Pulmonary artery endothelial cell (primary cell): ENCODE results near the gene RGCC. TPM values are rescaled to one million over a fixed set of nuclear protein-coding genes. Genes with fewer than 3 reads are reported as not detected.

ENCODE experiments used
- DNase-seq: peaks from one replicate; pipeline ENCODE4 v3.0.0-alpha.2; 2011; ENCODE audit warnings: low read depth, low spot score
- total RNA-seq: library from RNA; depleted of rRNA; stranded (reverse); fragments of >200 nt; gene quantifications from 2 replicates; pipeline ENCODE4 v1.2.3, GENCODE V29; 2014

Gene RGCC
- total RNA-seq, 1 donor from 2014 or later, result 40.4 TPM

DNA sequence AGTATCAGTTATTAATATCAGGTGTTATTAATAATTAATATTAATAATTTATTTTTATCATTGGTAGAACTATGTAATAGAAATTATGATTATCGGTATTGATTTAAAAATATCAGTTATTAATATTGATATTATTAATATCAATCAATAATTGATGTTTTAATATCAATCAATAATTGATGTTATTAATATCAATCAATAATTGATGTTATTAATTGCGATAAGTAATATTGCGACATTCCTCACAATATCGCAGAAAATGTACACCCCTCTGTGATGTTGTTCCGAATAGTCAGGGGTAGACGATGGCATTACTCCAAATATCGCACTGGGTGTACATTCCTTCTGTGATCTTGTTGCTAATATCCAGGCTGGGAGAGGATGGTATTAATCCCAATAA lies 3.7 kb upstream of the RGCC start:
- DNase-seq, result no peak

DNA sequence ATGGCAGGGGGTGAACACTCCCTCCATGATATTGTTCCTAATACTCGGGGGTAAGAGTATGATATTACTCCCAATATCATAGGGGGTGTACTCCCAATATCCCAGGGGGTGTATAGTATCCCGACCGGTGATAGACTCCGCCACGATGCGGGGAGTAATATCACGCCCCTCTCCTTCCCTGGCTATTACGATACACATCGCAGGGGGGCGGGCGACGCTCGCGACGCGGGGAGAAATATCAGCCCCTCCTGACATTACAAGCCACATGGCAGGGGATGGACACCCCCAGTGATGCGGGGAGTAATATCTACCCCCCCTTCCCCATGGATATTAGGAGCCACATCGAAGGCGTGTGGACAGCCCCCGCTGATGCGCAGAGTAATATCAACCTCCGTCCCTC lies 3.2 kb upstream of the RGCC start:
- DNase-seq, result no peak

DNA sequence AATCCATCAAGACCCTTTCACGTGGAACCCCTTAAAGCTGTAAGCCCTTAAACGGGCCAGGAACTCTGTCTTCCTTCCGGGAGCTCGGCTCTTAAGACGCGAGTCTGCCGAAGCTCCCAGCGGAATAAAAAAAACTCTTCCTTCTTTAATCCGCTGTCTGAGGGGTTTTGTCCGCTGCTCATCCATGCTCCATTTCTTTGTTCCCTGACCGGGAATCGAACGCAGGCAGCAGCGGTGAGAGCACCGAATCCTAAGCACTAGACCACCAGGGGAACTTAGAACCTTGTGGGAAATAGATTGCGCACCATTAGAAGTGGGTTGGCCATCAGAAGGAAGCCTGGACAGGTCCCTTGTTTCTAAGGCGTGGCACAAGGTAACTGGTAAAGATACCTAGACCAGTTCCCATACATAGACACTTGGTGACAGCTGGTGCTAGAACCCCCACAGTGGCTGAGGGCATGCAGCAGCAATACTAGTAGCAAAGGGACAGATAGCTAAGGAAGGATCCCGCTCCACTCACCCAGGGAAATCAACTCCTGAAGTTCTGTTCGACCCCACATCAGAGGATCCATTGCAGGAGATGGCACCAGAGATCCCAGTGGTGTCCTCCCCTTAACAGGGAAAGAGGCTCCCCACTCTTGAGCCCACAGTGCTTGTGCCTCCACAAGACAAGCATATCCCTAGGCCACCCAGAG lies 1.5 kb upstream of the RGCC start:
- no peak for DNase-seq

GRCh38 chr13:41457589-41458186 lies 338 bp downstream of the RGCC start:
- no peak for DNase-seq

GRCh38 chr13:41458187-41458760 lies 924 bp downstream of the RGCC start:
- DNase-seq, result no peak

GRCh38 chr13:41458761-41459431 lies 1.5 kb downstream of the RGCC start:
- DNase-seq, result peak; percentile 15

DNA sequence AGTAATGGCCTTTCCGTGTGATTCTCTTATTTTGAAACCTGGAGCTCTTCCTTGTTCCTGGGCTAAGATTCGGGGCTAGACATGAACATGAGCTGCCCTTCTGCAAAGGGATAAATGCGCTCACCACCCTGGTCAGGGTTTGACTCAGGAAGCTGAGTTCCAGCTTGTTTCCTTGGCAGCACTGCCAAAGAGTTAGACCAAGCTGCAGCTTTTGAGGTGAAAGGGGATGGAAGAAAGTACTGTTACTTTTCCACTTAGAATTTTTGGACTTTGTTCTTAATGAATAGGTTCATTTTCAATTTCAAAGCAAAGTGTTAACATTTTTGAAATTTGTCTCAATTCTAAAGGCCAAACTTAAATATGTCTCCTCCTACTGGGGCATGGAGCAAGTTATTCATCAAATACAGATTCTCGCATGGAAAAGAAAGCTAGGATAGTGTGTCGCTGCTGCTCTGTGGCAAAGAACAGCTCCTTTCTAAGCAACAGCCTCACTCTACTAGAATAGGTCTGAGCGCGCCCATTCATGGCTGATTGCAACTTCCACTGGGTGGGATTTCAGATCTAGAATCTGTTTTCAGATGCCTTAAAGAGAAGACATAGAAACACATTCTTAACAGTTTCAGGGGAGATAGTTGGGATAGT lies 2.2 kb downstream of the RGCC start:
- DNase-seq, result no peak

DNA sequence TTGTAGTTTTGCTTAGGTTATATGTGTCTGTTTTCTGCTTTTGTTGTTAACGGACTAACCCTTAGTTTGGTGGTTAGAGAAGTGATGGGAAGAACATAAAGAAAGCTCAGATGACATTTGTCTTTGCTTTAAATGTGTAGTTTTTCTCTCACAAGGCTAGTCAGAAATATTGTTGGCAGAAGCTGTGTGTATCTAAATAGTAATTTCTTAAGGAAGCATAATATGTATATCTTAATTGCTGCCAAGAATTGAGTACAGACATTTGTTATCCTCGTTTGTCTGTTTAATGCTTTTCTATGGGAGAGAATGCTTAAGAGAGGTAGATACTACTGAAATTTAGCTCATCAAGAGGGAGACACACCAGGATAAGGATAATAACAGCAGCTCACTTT lies 2.7 kb downstream of the RGCC start:
- DNase-seq, result no peak

- no peak for DNase-seq
These were observed 3.6 kb downstream of the RGCC start for GRCh38 chr13:41460930-41461329.

GRCh38 chr13:41461527-41462139 lies 4.3 kb downstream of the RGCC start:
- no peak for DNase-seq

GRCh38 chr13:41462427-41462826 lies 5.1 kb downstream of the RGCC start:
- no peak for DNase-seq

DNA sequence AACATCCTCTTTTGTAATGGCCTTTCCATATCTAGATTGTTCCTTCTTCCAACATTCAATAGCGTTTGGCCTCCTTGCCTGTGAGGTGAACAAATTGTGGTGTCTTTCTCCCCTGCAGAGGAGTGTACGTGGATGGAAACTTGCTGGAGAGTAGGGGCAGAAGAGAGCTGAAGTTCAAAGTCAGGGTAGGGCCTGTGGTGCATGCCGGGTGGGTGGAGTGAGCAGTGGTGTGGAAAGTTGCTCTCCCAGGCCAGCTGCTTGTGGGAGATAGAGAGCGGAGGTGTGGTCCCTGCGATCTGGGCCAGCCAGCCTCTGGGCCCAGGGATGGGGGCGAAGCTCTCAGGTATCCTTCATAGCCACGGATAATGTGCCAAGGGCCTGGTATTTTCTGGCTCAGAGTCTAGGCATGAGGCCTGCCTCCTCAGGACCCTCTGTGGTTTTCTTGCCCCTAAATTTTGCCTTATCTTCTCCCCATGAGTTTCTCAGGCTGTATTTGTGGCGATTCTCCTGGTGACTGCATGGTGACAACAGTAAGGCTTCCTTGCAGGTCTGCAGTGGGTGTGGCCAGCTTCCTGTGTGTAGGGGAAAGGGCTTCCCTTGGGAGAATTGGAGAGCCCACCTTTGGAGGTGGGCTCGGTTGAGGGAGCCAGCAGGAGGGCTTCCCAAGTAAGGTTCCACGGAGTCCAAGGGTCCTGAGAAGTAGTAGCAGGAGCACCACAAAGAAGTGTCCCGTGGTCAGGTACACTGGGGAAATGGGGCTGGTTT lies 6.7 kb downstream of the RGCC start:
- DNase-seq, result no peak

DNA sequence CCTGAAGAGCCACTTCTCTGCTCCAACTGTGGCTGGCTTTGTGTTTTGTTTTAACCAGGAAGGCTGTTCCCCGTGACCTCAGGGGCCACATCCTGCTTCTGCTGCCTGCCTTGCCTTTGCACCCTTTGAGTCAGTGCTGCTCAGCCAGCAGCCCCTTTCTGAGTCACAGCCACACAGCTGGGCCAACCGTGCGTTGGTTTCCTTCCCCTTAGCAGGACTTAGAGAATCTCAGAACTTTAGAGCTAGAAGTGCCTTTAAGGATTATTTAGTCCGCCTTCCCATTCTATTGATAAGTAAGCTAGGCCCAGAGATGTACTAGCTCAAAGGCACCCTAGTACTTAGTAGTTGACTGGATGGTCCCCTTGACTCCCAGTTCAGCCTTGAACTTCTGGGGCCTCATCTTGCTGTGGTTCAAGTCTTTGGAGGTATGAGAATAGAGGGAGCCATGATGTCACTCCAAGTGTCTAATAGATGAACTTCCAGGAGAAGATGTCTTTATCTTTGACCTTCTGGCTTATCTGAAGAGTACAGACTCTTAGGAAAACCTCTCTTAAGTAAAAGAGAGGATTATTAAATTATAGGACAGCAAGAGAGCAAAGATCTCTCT lies 8.0 kb downstream of the RGCC start:
- peak; percentile 83 for DNase-seq

GRCh38 chr13:41465898-41466320 lies 8.6 kb downstream of the RGCC start:
- no peak for DNase-seq

DNA sequence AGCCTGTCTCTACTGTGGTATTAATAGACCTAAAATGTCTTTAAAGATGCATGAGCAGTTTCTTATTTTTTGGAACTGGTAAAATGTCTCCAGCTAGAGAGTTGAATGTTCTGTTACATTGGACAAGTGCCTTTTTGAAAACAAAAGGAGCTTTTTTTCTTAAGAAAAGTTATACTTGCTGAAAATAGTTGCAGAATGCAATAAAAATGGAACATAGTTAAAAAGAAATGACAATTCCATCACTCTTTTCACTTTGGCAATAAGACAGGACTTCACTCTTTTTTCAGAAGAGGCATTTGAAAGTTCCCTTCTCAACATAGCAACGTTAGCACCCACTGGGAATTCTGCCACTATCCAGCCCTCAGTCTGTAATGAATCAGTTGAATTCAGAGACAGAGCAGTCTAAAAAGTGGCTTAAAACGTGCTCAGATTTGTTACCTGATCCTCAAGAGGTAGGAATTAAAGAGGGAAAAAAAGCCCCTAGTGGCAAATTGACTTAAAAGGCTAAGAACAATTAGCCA lies 10.1 kb downstream of the RGCC start:
- no peak for DNase-seq

GRCh38 chr13:41468631-41469030 lies 11.3 kb downstream of the RGCC start:
- no peak for DNase-seq

- DNase-seq, result no peak
These were observed 12.8 kb downstream of the RGCC start for GRCh38 chr13:41470196-41470595.

- DNase-seq, result no peak
These were observed 14.4 kb downstream of the RGCC start for GRCh38 chr13:41471785-41472184.

DNA sequence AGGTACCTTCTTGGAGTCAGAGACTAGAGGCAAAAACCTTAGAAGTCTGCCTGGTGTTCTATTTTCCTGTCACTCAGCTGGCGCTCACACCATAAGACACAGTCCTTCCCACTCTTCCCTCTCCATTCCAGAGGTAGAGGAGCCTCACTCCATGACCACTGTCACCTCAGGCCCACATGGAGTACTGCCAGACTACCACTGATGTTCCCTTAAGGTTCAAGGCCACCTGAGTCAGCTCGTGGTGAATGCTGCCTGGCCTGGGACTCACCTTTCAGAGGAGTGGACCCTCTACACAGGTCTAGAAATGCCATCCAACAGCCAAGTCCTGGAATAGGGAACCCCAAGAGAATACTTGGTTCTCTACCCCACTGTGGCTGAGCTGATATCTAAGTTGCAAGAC lies 29.9 kb downstream of the RGCC start:
- DNase-seq, result no peak

GRCh38 chr13:41488124-41488523 lies 30.8 kb downstream of the RGCC start:
- DNase-seq, result no peak
